ENCODE results near the gene ACER1.
"Not testable (repeated sequence)": the region's sequence is repeated elsewhere in the genome, so short reads cannot be mapped to it uniquely, and the experiment has no call there.

ACER1 gene

GRCh38 chr19:6333439-6333838, at the start of gene ACER1:
Gene ACER1 (minus strand): TSS chr19:6333612. CDS start chr19:6333551, 61 bp downstream.
- DNase-seq, result no peak

- DNase-seq, result no peak
Observed at GRCh38 chr19:6383188-6383587, 49.8 kb upstream of the ACER1 start.

- DNase-seq, result no peak
Observed at GRCh38 chr19:6381030-6381750, 47.8 kb upstream of the ACER1 start.

GRCh38 chr19:6379744-6380143, 46.3 kb upstream of the ACER1 start:
- no peak for DNase-seq

- DNase-seq, result no peak
Observed at GRCh38 chr19:6378486-6378885, 45.1 kb upstream of the ACER1 start.

- DNase-seq, result no peak
Observed at GRCh38 chr19:6378041-6378440, 44.6 kb upstream of the ACER1 start.

- DNase-seq, result no peak
Observed at GRCh38 chr19:6376512-6377190, 43.2 kb upstream of the ACER1 start.

GRCh38 chr19:6375411-6376010, 42.1 kb upstream of the ACER1 start, which contains the start of gene PSPN:
Gene PSPN (minus strand): TSS chr19:6375933. CDS start chr19:6375849, 84 bp downstream.
- no peak for DNase-seq

- no peak for DNase-seq
Observed at GRCh38 chr19:6374711-6375410, 41.4 kb upstream of the ACER1 start.

- DNase-seq, result no peak
Observed at GRCh38 chr19:6374161-6374709, 40.8 kb upstream of the ACER1 start.

- no peak for DNase-seq
Observed at GRCh38 chr19:6373813-6374108, 40.3 kb upstream of the ACER1 start.

GRCh38 chr19:6373096-6373812, 39.8 kb upstream of the ACER1 start:
- peak; percentile 97 for DNase-seq

GRCh38 chr19:6372594-6373095, 39.2 kb upstream of the ACER1 start, which contains the start of gene ALKBH7:
Gene ALKBH7 (plus strand): TSS chr19:6372794. CDS start chr19:6372821, 27 bp downstream.
- DNase-seq, result peak; percentile 100

GRCh38 chr19:6364353-6364752, 30.9 kb upstream of the ACER1 start:
- DNase-seq, result no peak

GRCh38 chr19:6362351-6362801, 29.0 kb upstream of the ACER1 start:
- no peak for DNase-seq

- no peak for DNase-seq
Observed at GRCh38 chr19:6362027-6362350, 28.6 kb upstream of the ACER1 start.

- not testable (repeated sequence) for DNase-seq
Observed at GRCh38 chr19:6360857-6361216, 27.4 kb upstream of the ACER1 start.

- not testable (repeated sequence) for DNase-seq
Observed at GRCh38 chr19:6360445-6360844, 27.0 kb upstream of the ACER1 start.

GRCh38 chr19:6359568-6360341, 26.3 kb upstream of the ACER1 start:
- DNase-seq, result no peak

GRCh38 chr19:6358003-6358402, 24.6 kb upstream of the ACER1 start:
- DNase-seq, result no peak

GRCh38 chr19:6357174-6357573, 23.8 kb upstream of the ACER1 start:
- DNase-seq, result no peak
